Stomach smooth muscle (tissue), 2 donors: ENCODE data around the gene C19orf44.

ENCODE experiments used
- H3K27ac ChIP-seq: one replicate; pipeline ENCODE4 v1.7.0; 2013; ENCODE audit warnings: mild to moderate bottlenecking, low read length, inconsistent platforms
- H3K27me3 ChIP-seq, 2 donors: one replicate each; pipeline ENCODE4 v1.7.0; 2013; ENCODE audit warnings: low read length in 2 of 2; ENCODE audit not compliant: insufficient read depth in 2 of 2, control insufficient read depth in 1 of 2
- H3K36me3 ChIP-seq, 2 donors: one replicate each; pipeline ENCODE4 v1.7.0; 2013; ENCODE audit warnings: low read length in 2 of 2; ENCODE audit not compliant: control insufficient read depth in 2 of 2, insufficient read depth in 2 of 2
- H3K4me1 ChIP-seq: one replicate; pipeline ENCODE4 v1.7.0; 2013; ENCODE audit warnings: low read length; ENCODE audit not compliant: control insufficient read depth, insufficient read depth
- H3K4me3 ChIP-seq, 2 donors: one replicate each; pipeline ENCODE4 v1.7.0; 2013; ENCODE audit warnings: low read length in 2 of 2
- H3K9ac ChIP-seq, 2 donors: one replicate each; pipeline ENCODE4 v1.7.0; 2013; ENCODE audit warnings: low read length in 2 of 2, mild to moderate bottlenecking in 1 of 2
- H3K9me3 ChIP-seq, 2 donors: one replicate each; pipeline ENCODE4 v1.7.0; 2013; ENCODE audit warnings: low read length in 2 of 2; ENCODE audit not compliant: control insufficient read depth in 2 of 2
- donor health status: healthy.
- donor health status: Pancreatic carcinoma.

Gene C19orf44

GRCh38 chr19:16562608-16563025 is 66.4 kb downstream of the C19orf44 start:
- peaks cover 24 to 30% of the 10 kb centered on the region in 2 donors for H3K36me3 ChIP-seq

GRCh38 chr19:16564842-16565241 is 68.6 kb downstream of the C19orf44 start:
- no peaks in the 10 kb centered on the region for H3K27me3 ChIP-seq
- no peaks in the 10 kb centered on the region for H3K9me3 ChIP-seq
- H3K27ac ChIP-seq = no peak overlapping the region
- H3K4me1 ChIP-seq = peaks cover 3% of the 10 kb centered on the region
- H3K9ac ChIP-seq = no peak overlapping the region
- H3K36me3 ChIP-seq = peaks cover 31 to 33% of the 10 kb centered on the region in 2 donors
- H3K4me3 ChIP-seq = no peak overlapping the region

More at GRCh38 chr19:16562608-16563025, 66.4 kb downstream of the C19orf44 start:
- Histone ChIP-seq H3K27ac (no peak overlapping the region), H3K27me3 (no peaks in the 10 kb centered on the region), H3K4me1 (no peaks in the 10 kb centered on the region), H3K9me3 (no peaks in the 10 kb centered on the region), H3K9ac (no peak overlapping the region), H3K4me3 (no peak overlapping the region)

GRCh38 chr19:16566161-16566560 is 70.0 kb downstream of the C19orf44 start:
- Histone ChIP-seq H3K4me1 (peaks cover 6% of the 10 kb centered on the region), H3K9ac (no peak overlapping the region), H3K27me3 (no peaks in the 10 kb centered on the region), H3K27ac (no peak overlapping the region), H3K9me3 (no peaks in the 10 kb centered on the region), H3K36me3 (peaks cover 27 to 29% of the 10 kb centered on the region in 2 donors), H3K4me3 (no peak overlapping the region)

GRCh38 chr19:16566702-16567101 is 70.5 kb downstream of the C19orf44 start:
- Histone ChIP-seq H3K36me3 (peaks cover 21 to 24% of the 10 kb centered on the region in 2 donors), H3K4me3 (no peak overlapping the region), H3K4me1 (peaks cover 11% of the 10 kb centered on the region), H3K9me3 (no peaks in the 10 kb centered on the region), H3K27me3 (no peaks in the 10 kb centered on the region), H3K27ac (no peak overlapping the region), H3K9ac (no peak overlapping the region)

- no peak overlapping the region for H3K4me3 ChIP-seq
- peaks cover 34% of the 10 kb centered on the region for H3K4me1 ChIP-seq
- H3K27me3 ChIP-seq = no peaks in the 10 kb centered on the region
- no peak overlapping the region for H3K27ac ChIP-seq
- peaks cover 14 to 21% of the 10 kb centered on the region in 2 donors for H3K36me3 ChIP-seq
- no peaks in the 10 kb centered on the region for H3K9me3 ChIP-seq
- H3K9ac ChIP-seq = no peak overlapping the region
Measured at GRCh38 chr19:16569609-16570320, 73.6 kb downstream of the C19orf44 start.
